IMR-90 (cell line): ENCODE measurements around the gene CPA4. TPM values are rescaled to one million over a fixed set of nuclear protein-coding genes. Genes with fewer than 3 reads are reported as not detected.

Source experiments
- ATAC-seq: fragments of 200-7000 bp; cut with Tn5 transposase; 2 replicates; pipeline ENCODE4 v1.9.1; 2020; ENCODE audit warnings: low read depth, mild to moderate bottlenecking, moderate library complexity
- BruUV-seq: library from RNA; stranded (reverse); fragments of 400-500 nt; replicated peaks from 2 replicates; lab custom pipeline; 2021; lab: Mats Ljungman, UMichigan
- CTCF ChIA-PET: fragments of 300-600 bp; formaldehyde crosslinking; extraction: SDS; loops from one replicate; lab custom pipeline; 2021; ENCODE audit warnings: antibody characterized with exemption; lab: Yijun Ruan, JAX
- POLR2A ChIA-PET: fragments of 300-600 bp; sonication (Branson Sonifier 250); formaldehyde crosslinking; loops from one replicate; lab custom pipeline; 2022; ENCODE audit warnings: antibody characterized with exemption; ENCODE audit not compliant: unreplicated experiment; lab: Charles Lee
- DNase-seq: peaks from one replicate; pipeline ENCODE4 v3.0.0; 2013
- H2AFZ ChIP-seq: replicated peaks from 2 replicates; pipeline ENCODE3; 2013; ENCODE audit warnings: low read length, mild to moderate bottlenecking; ENCODE audit not compliant: poor library complexity
- H2AK5ac ChIP-seq: 2 replicates; pipeline ENCODE4 v1.6.1; 2013; ENCODE audit warnings: low read depth, low read length, inconsistent platforms
- H2AK9ac ChIP-seq: replicated peaks from 2 replicates; pipeline ENCODE3; 2013; ENCODE audit warnings: mild to moderate bottlenecking, low read depth, low read length, moderate library complexity; ENCODE audit not compliant: poor library complexity
- H2BK120ac ChIP-seq: 2 replicates; pipeline ENCODE4 v1.6.1; 2013; ENCODE audit warnings: low read depth, low read length, inconsistent platforms
- H2BK15ac ChIP-seq: 3 replicates; pipeline ENCODE4 v1.6.1; 2013; ENCODE audit warnings: low read depth, low read length, inconsistent platforms
- H2BK20ac ChIP-seq: 2 replicates; pipeline ENCODE4 v1.6.1; 2013; ENCODE audit warnings: low read depth, mild to moderate bottlenecking, inconsistent platforms, low read length, moderate library complexity
- H2BK5ac ChIP-seq: 2 replicates; pipeline ENCODE4 v1.6.1; 2013; ENCODE audit warnings: mild to moderate bottlenecking, low read depth, low read length, inconsistent platforms; ENCODE audit not compliant: poor library complexity, severe bottlenecking
- H3K14ac ChIP-seq: replicated peaks from 2 replicates; pipeline ENCODE4 v1.6.1; 2013; ENCODE audit warnings: low read depth, low read length, inconsistent platforms
- H3K18ac ChIP-seq: 2 replicates; pipeline ENCODE4 v1.6.1; 2013; ENCODE audit warnings: low read depth, low read length, control low read depth
- H3K23ac ChIP-seq: 2 replicates; pipeline ENCODE4 v1.6.1; 2013; ENCODE audit warnings: low read depth, low read length, inconsistent platforms
- H3K27ac ChIP-seq: 2 replicates; pipeline ENCODE4 v1.5.1; 2013; ENCODE audit warnings: mild to moderate bottlenecking, control low read depth, low read length; ENCODE audit not compliant: insufficient read depth
- H3K27me3 ChIP-seq: 2 replicates; pipeline ENCODE4 v1.6.1; 2013; ENCODE audit warnings: low read length; ENCODE audit not compliant: control insufficient read depth, insufficient read depth
- H3K36me3 ChIP-seq: 2 replicates; pipeline ENCODE4 v1.6.1; 2013; ENCODE audit warnings: low read length, mixed read lengths; ENCODE audit not compliant: control insufficient read depth, insufficient read depth
- H3K4ac ChIP-seq: 2 replicates; pipeline ENCODE4 v1.6.1; 2013; ENCODE audit warnings: low read depth, low read length, inconsistent platforms
- H3K4me1 ChIP-seq: 2 replicates; pipeline ENCODE4 v1.6.1; 2013; ENCODE audit warnings: low read length, mixed read lengths; ENCODE audit not compliant: control insufficient read depth, insufficient read depth
- H3K4me2 ChIP-seq: 2 replicates; pipeline ENCODE4 v1.6.1; 2013; ENCODE audit warnings: low read depth, mild to moderate bottlenecking, control low read depth, low read length, moderate library complexity
- H3K4me3 ChIP-seq: 2 replicates; pipeline ENCODE4 v1.5.1; 2013; ENCODE audit warnings: low read depth, mild to moderate bottlenecking, control low read depth, low read length, moderate library complexity; ENCODE audit not compliant: insufficient read depth
- H3K56ac ChIP-seq: 2 replicates; pipeline ENCODE4 v1.6.1; 2013; ENCODE audit warnings: low read length, inconsistent platforms; ENCODE audit not compliant: insufficient read depth; ENCODE audit errors: extremely low read depth
- H3K79me1 ChIP-seq, 2 experiments: 2 replicates each; pipeline ENCODE4 v1.6.1; 2013; ENCODE audit warnings: low read length in 2 of 2, inconsistent platforms in 1 of 2, low read depth in 1 of 2
- H3K9ac ChIP-seq: 2 replicates; pipeline ENCODE4 v1.6.1; 2013; ENCODE audit warnings: low read depth, low read length, control low read depth
- H3K9me1 ChIP-seq: 2 replicates; pipeline ENCODE4 v1.6.1; 2013; ENCODE audit warnings: low read length, inconsistent platforms; ENCODE audit not compliant: insufficient read depth
- H3K9me3 ChIP-seq: 2 replicates; pipeline ENCODE4 v1.6.1; 2013; ENCODE audit warnings: low read length; ENCODE audit not compliant: control insufficient read depth, insufficient read depth
- H4K20me1 ChIP-seq: 2 replicates; pipeline ENCODE4 v1.6.1; 2013; ENCODE audit warnings: low read length, inconsistent platforms; ENCODE audit not compliant: insufficient read depth
- H4K5ac ChIP-seq: 2 replicates; pipeline ENCODE4 v1.6.1; 2013; ENCODE audit warnings: mild to moderate bottlenecking, low read depth, low read length, control low read depth
- H4K8ac ChIP-seq, 2 experiments: 2 replicates each; pipeline ENCODE4 v1.6.1; 2013; ENCODE audit warnings: low read depth in 2 of 2, low read length in 2 of 2, control low read depth in 1 of 2, inconsistent platforms in 1 of 2
- H4K91ac ChIP-seq: 2 replicates; pipeline ENCODE4 v1.6.1; 2013; ENCODE audit warnings: low read depth, low read length, inconsistent platforms; ENCODE audit not compliant: insufficient read depth
- BHLHE40 ChIP-seq: fragments of 150-350 bp; IDR thresholded peaks from 2 replicates; pipeline ENCODE4 v1.6.1; 2016; ENCODE audit warnings: mild to moderate bottlenecking, low read depth, low read length
- FOS ChIP-seq: fragments of 150-350 bp; IDR thresholded peaks from 2 replicates; pipeline ENCODE4 v1.6.1; 2016; ENCODE audit warnings: low read depth, low read length
- NFE2L2 ChIP-seq: fragments of 150-350 bp; IDR thresholded peaks from 2 replicates; pipeline ENCODE4 v1.6.1; 2016; ENCODE audit warnings: low read depth, mild to moderate bottlenecking, low read length
- POLR2A ChIP-seq: IDR thresholded peaks from 2 replicates; pipeline ENCODE4 v1.6.1; 2012; ENCODE audit warnings: mild to moderate bottlenecking, low read depth, low read length
- RAD21 ChIP-seq: IDR thresholded peaks from 2 replicates; pipeline ENCODE4 v1.6.1; 2012; ENCODE audit warnings: low read length, improper control_type of control experiment
- RFX5 ChIP-seq: IDR thresholded peaks from 2 replicates; pipeline ENCODE4 v1.8.0; 2012; ENCODE audit warnings: low read depth, mild to moderate bottlenecking, low read length, moderate library complexity
- WGBS, 2 experiments: methylation state at CpG; one replicate each; pipeline versions ENCODE4 v1.1.5 to v1.1.7; 2013; ENCODE audit warnings: missing lambda C conversion rate in 2 of 2; ENCODE audit not compliant: insufficient read length in 1 of 2; ENCODE audit errors: extremely low coverage in 2 of 2; 5-methylcytosine and 5-hydroxymethylcytosine counted together
- dilution Hi-C: fragments of 300-500 bp; cut with HindIII; formaldehyde crosslinking; loops from one replicate; pipeline ENCODE4 v1.14.3; 2018; ENCODE audit warnings: low sequenced_read_pairs; ENCODE audit not compliant: unreplicated experiment
- in situ Hi-C: fragments of 300-500 bp; cut with MboI; formaldehyde crosslinking; loops from 3 replicates; pipeline ENCODE4 v1.14.3; 2019; ENCODE audit warnings: low sequenced_read_pairs, inconsistent platforms, mixed read lengths
- intact Hi-C: fragments of 100-400 bp; cut with micrococcal nuclease; formaldehyde crosslinking; loops from 2 replicates; pipeline ENCODE4 v1.10.0; 2022
- polyA plus RNA-seq, 3 experiments: library from polyadenylated mRNA; depleted of rRNA; stranded (reverse); fragments of >200 nt; gene quantifications; 2 replicates each; pipeline ENCODE4 v1.2.3, GENCODE V29; 2012; ENCODE audit warnings: low replicate concordance in 1 of 3
- total RNA-seq: library from RNA; depleted of rRNA; stranded (reverse); fragments of >200 nt; gene quantifications from 2 replicates; pipeline ENCODE4 v1.2.3, GENCODE V29; 2012
- TF ChIP-seq, protein P1 (sequence below): conservative IDR thresholded peaks from 2 replicates; pipeline ENCODE4 v1.5.1; 2012; ENCODE audit warnings: mild to moderate bottlenecking, low read depth, low read length, improper control_type of control experiment
- TF ChIP-seq, protein P2 (sequence below): fragments of 150-350 bp; IDR thresholded peaks from 2 replicates; pipeline ENCODE4 v1.6.1; 2016; ENCODE audit warnings: low read depth, mild to moderate bottlenecking, low read length, moderate library complexity, borderline replicate concordance
- TF ChIP-seq, protein P3 (sequence below): fragments of 150-350 bp; IDR thresholded peaks from 2 replicates; pipeline ENCODE4 v1.6.1; 2017; ENCODE audit warnings: mild to moderate bottlenecking, antibody characterized with exemption, low read length, low read depth

Gene CPA4
- total and polyA plus RNA-seq, 2 of the 4 experiments (the other 2 are of a cell fraction): 316 to 365 TPM

DNA sequence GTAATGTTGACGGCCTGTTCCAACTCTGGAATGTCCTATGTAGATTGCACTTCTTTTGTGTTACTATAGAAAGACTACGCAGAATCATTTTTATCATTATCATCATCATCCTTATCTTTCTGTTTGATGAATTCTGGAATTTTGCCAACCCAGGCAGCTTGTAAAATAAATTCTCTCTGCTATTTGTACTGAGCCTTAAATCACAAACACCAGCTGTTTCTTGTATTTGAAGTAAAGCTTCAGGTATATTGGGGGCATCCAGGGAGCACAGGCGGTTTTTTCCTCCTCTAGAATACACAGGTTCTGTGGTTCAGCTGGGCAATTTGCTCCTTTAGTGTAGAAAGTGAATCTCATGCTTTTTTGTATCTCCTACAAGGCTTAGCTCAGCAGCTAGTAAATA, 36.7 kb downstream of the CPA4 start:
- no peaks in the 10 kb centered on the region for H3K4me1 ChIP-seq
- H2AK5ac ChIP-seq: no peak overlapping the region
- no TSS peak for BruUV-seq
- no peak overlapping the region for H4K8ac ChIP-seq
- H2BK120ac ChIP-seq: no peak overlapping the region
- ATAC-seq: no peak
- no peak overlapping the region for H3K18ac ChIP-seq
- no peak overlapping the region for H3K23ac ChIP-seq
- no peak overlapping the region for H2AK9ac ChIP-seq
- intact Hi-C loops: no loop called here
- H3K56ac ChIP-seq: no peak overlapping the region
- no peaks in the 10 kb centered on the region for H3K9me3 ChIP-seq
- H2BK15ac ChIP-seq: no peak overlapping the region
- H3K4me2 ChIP-seq: no peak overlapping the region
- no peak overlapping the region for H3K14ac ChIP-seq
- no peaks in the 10 kb centered on the region for H3K27me3 ChIP-seq
- no peak overlapping the region for H3K9ac ChIP-seq
- H3K79me1 ChIP-seq: no peaks in the 10 kb centered on the region
- no peak overlapping the region for H4K91ac ChIP-seq
- CTCF ChIA-PET: interaction anchor here (0.7 kb wide), 1 partner anchor 1811 kb away, joined by 3 read pairs; no protein-coding TSS in a partner anchor
- H2BK20ac ChIP-seq: no peak overlapping the region
- POLR2A ChIA-PET: no interaction called here
- no CpG with 5 or more reads among the region's 3 CpGs for WGBS, 2 experiments
- no peak overlapping the region for H2BK5ac ChIP-seq
- H3K36me3 ChIP-seq: no peaks in the 10 kb centered on the region
- no peak overlapping the region for H3K4ac ChIP-seq
- no peak overlapping the region for H2AFZ ChIP-seq
- DNase-seq: no peak
- TF ChIP-seq POLR2A: no peak
- TF ChIP-seq RAD21: no peak
- TF ChIP-seq, protein P1, sequence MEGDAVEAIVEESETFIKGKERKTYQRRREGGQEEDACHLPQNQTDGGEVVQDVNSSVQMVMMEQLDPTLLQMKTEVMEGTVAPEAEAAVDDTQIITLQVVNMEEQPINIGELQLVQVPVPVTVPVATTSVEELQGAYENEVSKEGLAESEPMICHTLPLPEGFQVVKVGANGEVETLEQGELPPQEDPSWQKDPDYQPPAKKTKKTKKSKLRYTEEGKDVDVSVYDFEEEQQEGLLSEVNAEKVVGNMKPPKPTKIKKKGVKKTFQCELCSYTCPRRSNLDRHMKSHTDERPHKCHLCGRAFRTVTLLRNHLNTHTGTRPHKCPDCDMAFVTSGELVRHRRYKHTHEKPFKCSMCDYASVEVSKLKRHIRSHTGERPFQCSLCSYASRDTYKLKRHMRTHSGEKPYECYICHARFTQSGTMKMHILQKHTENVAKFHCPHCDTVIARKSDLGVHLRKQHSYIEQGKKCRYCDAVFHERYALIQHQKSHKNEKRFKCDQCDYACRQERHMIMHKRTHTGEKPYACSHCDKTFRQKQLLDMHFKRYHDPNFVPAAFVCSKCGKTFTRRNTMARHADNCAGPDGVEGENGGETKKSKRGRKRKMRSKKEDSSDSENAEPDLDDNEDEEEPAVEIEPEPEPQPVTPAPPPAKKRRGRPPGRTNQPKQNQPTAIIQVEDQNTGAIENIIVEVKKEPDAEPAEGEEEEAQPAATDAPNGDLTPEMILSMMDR: no peak
- no peak for TF ChIP-seq RFX5
- TF ChIP-seq, protein P2, sequence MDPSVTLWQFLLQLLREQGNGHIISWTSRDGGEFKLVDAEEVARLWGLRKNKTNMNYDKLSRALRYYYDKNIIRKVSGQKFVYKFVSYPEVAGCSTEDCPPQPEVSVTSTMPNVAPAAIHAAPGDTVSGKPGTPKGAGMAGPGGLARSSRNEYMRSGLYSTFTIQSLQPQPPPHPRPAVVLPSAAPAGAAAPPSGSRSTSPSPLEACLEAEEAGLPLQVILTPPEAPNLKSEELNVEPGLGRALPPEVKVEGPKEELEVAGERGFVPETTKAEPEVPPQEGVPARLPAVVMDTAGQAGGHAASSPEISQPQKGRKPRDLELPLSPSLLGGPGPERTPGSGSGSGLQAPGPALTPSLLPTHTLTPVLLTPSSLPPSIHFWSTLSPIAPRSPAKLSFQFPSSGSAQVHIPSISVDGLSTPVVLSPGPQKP: no peak
- TF ChIP-seq FOS: no peak
- TF ChIP-seq BHLHE40: no peak
- TF ChIP-seq, protein P3, sequence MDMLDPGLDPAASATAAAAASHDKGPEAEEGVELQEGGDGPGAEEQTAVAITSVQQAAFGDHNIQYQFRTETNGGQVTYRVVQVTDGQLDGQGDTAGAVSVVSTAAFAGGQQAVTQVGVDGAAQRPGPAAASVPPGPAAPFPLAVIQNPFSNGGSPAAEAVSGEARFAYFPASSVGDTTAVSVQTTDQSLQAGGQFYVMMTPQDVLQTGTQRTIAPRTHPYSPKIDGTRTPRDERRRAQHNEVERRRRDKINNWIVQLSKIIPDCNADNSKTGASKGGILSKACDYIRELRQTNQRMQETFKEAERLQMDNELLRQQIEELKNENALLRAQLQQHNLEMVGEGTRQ: no peak
- TF ChIP-seq NFE2L2: no peak
- no peaks in the 10 kb centered on the region for H3K9me1 ChIP-seq
- H4K20me1 ChIP-seq: no peaks in the 10 kb centered on the region
- H3K4me3 ChIP-seq: no peak overlapping the region
- H3K27ac ChIP-seq: no peak overlapping the region
- H4K5ac ChIP-seq: no peak overlapping the region
- in situ Hi-C loops: no loop called here
- dilution Hi-C loops: no loop called here
